ENCODE measurements around the gene NEU1.

DNA sequence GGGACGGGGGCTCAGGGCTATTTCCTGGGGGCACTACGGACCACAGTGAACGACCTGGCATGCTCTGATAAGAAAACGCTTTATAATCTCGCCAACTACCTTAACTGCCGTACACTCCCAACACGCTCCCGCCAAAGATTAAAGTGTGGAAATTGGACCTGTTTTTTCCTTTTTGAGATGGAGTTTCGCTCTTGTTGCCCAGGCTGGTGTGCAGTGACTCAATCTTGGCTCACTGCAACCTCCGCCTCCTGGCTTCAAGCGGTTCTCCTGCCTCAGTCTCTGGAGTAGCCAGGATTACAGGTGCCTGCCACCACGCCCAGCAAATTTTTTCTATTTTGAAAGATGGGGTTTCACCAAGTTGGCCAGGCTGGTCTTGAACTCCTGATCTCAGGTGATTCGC, 16.5 kb upstream of the NEU1 start:
- TF ChIP-seq, protein P1, sequence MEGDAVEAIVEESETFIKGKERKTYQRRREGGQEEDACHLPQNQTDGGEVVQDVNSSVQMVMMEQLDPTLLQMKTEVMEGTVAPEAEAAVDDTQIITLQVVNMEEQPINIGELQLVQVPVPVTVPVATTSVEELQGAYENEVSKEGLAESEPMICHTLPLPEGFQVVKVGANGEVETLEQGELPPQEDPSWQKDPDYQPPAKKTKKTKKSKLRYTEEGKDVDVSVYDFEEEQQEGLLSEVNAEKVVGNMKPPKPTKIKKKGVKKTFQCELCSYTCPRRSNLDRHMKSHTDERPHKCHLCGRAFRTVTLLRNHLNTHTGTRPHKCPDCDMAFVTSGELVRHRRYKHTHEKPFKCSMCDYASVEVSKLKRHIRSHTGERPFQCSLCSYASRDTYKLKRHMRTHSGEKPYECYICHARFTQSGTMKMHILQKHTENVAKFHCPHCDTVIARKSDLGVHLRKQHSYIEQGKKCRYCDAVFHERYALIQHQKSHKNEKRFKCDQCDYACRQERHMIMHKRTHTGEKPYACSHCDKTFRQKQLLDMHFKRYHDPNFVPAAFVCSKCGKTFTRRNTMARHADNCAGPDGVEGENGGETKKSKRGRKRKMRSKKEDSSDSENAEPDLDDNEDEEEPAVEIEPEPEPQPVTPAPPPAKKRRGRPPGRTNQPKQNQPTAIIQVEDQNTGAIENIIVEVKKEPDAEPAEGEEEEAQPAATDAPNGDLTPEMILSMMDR (IDR thresholded peaks at IDR 0.05), result no peak
- TF ChIP-seq RAD21 (IDR thresholded peaks at IDR 0.05; ENCODE audit: low read length) (no peak), MXI1 (IDR thresholded peaks at IDR 0.05; ENCODE audit: low read depth, low read length) (no peak), EP300 (IDR thresholded peaks at IDR 0.05; ENCODE audit: borderline replicate concordance in 1 of 2, low read depth in 1 of 2, low read length in 1 of 2) (no peak), RFX5 (IDR thresholded peaks at IDR 0.05; ENCODE audit: low read length) (no peak), RCOR1 (IDR thresholded peaks at IDR 0.05; ENCODE audit: low read length) (no peak), EZH2phosphoT487 (IDR thresholded peaks at IDR 0.05; ENCODE audit: borderline replicate concordance, low read depth) (no peak), NFIC (IDR thresholded peaks at IDR 0.05; ENCODE audit: borderline replicate concordance) (no peak), SMC3 (IDR thresholded peaks at IDR 0.05; ENCODE audit: low read depth, low read length) (no peak), POLR2AphosphoS5 (IDR thresholded peaks at IDR 0.05; ENCODE audit: low read depth, low read length) (no peak)
- TF ChIP-seq, protein P2, sequence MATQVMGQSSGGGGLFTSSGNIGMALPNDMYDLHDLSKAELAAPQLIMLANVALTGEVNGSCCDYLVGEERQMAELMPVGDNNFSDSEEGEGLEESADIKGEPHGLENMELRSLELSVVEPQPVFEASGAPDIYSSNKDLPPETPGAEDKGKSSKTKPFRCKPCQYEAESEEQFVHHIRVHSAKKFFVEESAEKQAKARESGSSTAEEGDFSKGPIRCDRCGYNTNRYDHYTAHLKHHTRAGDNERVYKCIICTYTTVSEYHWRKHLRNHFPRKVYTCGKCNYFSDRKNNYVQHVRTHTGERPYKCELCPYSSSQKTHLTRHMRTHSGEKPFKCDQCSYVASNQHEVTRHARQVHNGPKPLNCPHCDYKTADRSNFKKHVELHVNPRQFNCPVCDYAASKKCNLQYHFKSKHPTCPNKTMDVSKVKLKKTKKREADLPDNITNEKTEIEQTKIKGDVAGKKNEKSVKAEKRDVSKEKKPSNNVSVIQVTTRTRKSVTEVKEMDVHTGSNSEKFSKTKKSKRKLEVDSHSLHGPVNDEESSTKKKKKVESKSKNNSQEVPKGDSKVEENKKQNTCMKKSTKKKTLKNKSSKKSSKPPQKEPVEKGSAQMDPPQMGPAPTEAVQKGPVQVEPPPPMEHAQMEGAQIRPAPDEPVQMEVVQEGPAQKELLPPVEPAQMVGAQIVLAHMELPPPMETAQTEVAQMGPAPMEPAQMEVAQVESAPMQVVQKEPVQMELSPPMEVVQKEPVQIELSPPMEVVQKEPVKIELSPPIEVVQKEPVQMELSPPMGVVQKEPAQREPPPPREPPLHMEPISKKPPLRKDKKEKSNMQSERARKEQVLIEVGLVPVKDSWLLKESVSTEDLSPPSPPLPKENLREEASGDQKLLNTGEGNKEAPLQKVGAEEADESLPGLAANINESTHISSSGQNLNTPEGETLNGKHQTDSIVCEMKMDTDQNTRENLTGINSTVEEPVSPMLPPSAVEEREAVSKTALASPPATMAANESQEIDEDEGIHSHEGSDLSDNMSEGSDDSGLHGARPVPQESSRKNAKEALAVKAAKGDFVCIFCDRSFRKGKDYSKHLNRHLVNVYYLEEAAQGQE (IDR thresholded peaks at IDR 0.05; ENCODE audit: low read depth, low read length), result no peak
